HG03159 (cell line): ENCODE measurements around the gene SCTR.
"Not testable (repeated sequence)": the region's sequence is repeated elsewhere in the genome, so short reads cannot be mapped to it uniquely, and the experiment has no call there.

Source experiments
- ATAC-seq: cut with Tn5 transposase; IDR thresholded peaks from one replicate; pipeline ENCODE4 v1.9.1; 2021; ENCODE audit warnings: mild to moderate bottlenecking, moderate library complexity; ENCODE audit not compliant: unreplicated experiment

Gene SCTR

GRCh38 chr2:119417908-119418307 lies 106.4 kb downstream of the SCTR start:
- no peak for ATAC-seq

- ATAC-seq = no peak
Observed at GRCh38 chr2:119416299-119416923, 107.9 kb downstream of the SCTR start.

- ATAC-seq = no peak
Observed at GRCh38 chr2:119415630-119416029, 108.7 kb downstream of the SCTR start.

- ATAC-seq = no peak
Observed at GRCh38 chr2:119414894-119415293, 109.4 kb downstream of the SCTR start.

GRCh38 chr2:119409506-119409905 lies 114.8 kb downstream of the SCTR start:
- no peak for ATAC-seq

GRCh38 chr2:119408221-119408619 lies 116.1 kb downstream of the SCTR start:
- no peak for ATAC-seq

GRCh38 chr2:119407430-119408220 lies 116.7 kb downstream of the SCTR start:
- ATAC-seq = no peak

GRCh38 chr2:119405151-119405550 lies 119.1 kb downstream of the SCTR start:
- ATAC-seq = no peak

GRCh38 chr2:119403618-119404017 lies 120.7 kb downstream of the SCTR start:
- ATAC-seq = not testable (repeated sequence)

GRCh38 chr2:119402645-119403560 lies 121.4 kb downstream of the SCTR start:
- ATAC-seq = no peak

GRCh38 chr2:119402106-119402505 lies 122.2 kb downstream of the SCTR start:
- no peak for ATAC-seq

- ATAC-seq = no peak
Observed at GRCh38 chr2:119397196-119397595, 127.1 kb downstream of the SCTR start.

- no peak for ATAC-seq
Observed at GRCh38 chr2:119393971-119394748, 130.1 kb downstream of the SCTR start.
